CD4-positive, alpha-beta T cell treated with Interleukin-17A for 4 hours (primary cell): ENCODE results near the gene GPR179.

Experiments used
- DNase-seq: peaks from one replicate; pipeline ENCODE4 v3.0.0-alpha.2; 2020; ENCODE audit warnings: mixed read lengths

The GPR179 gene

GRCh38 chr17:38345743-38346142 is 2.0 kb upstream of the GPR179 start:
- no peak for DNase-seq

DNA sequence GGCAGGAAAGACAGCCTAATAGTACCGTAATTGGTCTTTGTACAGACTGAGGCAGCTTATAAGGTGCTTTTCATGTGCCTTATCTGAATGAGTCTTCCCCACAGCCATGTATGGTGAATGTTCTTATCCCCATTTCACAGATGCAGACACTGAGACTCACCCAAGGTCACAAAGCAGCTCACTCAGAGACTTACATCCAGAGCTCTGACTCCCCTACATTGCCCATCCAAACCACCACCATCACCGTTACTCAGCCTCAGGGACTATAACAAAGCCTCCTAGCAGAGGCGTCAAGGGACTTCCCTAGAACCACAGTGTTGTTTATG is 627 bp upstream of the GPR179 start:
- DNase-seq, result no peak

GRCh38 chr17:38342886-38343607 is 709 bp downstream of the GPR179 start:
- no peak for DNase-seq

DNA sequence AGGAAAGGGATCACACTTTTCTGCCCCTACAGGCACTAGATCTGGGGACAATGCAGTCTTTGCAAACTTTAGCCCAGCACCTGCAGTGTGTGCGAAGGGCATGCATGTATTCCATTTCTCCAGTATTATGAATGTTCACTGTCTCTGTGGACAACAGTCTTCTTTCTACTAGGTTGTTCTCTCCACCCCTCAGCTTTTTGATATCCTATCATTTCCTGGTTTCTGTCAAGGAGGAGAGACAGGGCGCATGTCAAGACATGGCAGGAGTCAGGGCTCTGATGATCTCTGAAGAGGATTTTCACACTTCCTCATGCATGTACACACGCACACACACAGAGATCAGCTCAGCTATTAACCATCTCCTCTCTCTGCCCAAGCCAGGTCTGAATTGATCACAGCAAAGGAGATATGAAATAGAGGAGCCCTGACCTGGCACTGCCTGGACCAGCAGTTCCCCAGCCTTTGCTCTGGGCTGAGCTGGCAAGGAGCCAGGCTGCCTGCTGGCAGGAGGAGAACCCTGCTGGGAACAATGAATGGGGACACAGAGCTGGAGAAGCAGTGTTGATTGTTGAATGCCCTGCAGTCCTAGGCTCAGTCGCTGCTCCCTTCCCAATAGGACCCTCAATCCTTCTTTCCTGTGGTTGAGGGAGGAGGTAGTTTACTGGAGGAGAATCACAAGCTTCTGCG is 2.6 kb downstream of the GPR179 start:
- no peak for DNase-seq

- DNase-seq, result no peak
Observed at GRCh38 chr17:38339891-38340290, 3.9 kb downstream of the GPR179 start.

- no peak for DNase-seq
Observed at GRCh38 chr17:38338535-38338934, 5.2 kb downstream of the GPR179 start.

GRCh38 chr17:38338053-38338452 is 5.7 kb downstream of the GPR179 start:
- DNase-seq, result no peak

GRCh38 chr17:38336838-38337237 is 6.9 kb downstream of the GPR179 start:
- DNase-seq, result no peak

GRCh38 chr17:38334480-38335364 is 9.0 kb downstream of the GPR179 start:
- DNase-seq, result no peak

DNA sequence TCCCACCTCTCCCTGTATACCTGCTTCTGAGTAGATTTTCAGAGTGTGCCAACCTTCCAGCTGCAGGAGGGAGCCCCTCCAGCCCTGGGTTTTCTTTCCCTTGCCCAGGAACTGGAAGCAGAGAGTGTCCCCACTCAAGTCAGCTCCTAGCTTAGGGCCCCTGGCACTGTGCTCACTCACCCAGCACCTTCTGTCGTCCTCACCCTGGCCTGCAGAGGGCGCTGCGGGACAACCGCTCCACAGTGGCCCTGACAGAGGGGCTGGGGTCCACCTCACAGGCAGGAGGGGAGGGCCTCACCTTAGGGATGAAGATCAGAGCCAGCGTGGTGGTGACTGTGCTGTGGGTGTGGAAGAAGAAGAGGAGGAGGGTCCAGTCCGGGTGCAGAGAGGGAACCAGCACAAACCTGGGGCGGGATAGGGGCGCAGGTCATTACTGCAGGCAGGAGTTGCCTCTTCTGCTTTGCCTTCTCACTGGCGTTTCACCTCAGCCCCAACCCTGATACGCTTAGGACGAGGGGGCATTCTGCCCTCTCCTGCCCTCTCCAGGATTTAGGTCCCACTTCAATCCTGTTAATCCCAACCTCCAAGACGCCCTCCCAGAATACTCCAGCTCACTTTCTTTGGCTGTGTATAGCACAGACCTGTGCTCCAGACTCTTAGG is 10.0 kb downstream of the GPR179 start:
- DNase-seq, result peak; percentile 40

- no peak for DNase-seq
Observed at GRCh38 chr17:38332735-38333134, 11.0 kb downstream of the GPR179 start.

DNA sequence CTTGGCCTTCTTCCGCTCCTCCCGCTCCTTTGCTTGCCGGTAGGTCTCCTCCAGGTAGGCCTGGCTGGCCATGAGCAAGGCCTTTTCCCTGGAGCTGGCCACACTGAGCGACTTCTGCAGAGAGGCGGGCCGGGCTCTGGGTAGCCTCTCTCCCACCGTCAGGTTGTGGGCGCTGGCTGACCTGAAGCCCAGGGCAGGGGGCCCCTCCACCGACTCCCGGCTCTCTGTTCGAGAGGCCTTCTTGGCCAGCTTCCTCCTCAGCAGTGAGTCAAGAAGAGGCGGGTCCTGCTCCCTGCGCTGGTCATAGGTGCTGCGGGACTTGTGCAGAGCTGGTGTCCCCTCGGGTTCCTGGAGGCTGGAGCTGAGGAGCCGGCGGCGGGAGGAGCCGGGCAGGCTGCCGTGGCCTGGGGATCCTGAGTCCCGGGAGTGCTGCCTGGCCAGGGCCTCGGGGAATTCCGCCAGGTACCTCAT is 12.8 kb downstream of the GPR179 start:
- DNase-seq, result no peak

GRCh38 chr17:38329808-38330730 is 13.7 kb downstream of the GPR179 start:
- no peak for DNase-seq

GRCh38 chr17:38329284-38329683 is 14.5 kb downstream of the GPR179 start:
- DNase-seq, result no peak

DNA sequence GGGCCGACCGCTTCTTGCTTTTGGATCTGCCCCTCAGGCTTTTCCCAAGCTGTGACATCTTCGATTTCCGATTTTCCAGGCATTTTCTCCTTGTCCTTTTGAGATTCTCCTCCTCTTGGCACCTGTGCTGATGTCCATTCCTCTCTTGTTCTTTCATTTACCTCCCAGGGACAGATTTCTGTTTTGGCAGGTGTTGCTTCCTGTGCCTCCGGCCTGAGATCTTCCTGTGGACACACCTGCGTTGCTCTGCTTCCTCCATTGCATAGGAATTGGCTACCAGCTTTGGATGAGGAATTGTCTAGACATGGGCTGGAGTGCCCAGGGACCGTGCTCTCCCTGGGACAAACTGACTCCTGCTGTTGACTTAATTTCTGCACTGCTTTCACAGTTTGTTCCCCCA is 15.1 kb downstream of the GPR179 start:
- DNase-seq, result no peak

- no peak for DNase-seq
Observed at GRCh38 chr17:38327936-38328335, 15.8 kb downstream of the GPR179 start.

GRCh38 chr17:38326996-38327792 is 16.6 kb downstream of the GPR179 start:
- no peak for DNase-seq

GRCh38 chr17:38325221-38325851 is 18.4 kb downstream of the GPR179 start:
- no peak for DNase-seq

GRCh38 chr17:38324772-38325171 is 19.0 kb downstream of the GPR179 start:
- DNase-seq, result no peak

- DNase-seq, result no peak
Observed at GRCh38 chr17:38324141-38324697, 19.5 kb downstream of the GPR179 start.
